ENCODE measurements around the gene SLC25A25.

The SLC25A25 gene

GRCh38 chr9:128118472-128118857, 50.4 kb downstream of the SLC25A25 start:
- no peak for DNase-seq (ENCODE audit: low read depth)
- no peak for TF ChIP-seq CTCF (IDR thresholded peaks at IDR 0.05; ENCODE audit: low read length, missing control alignments)
- no peak overlapping the region for H3K4me3 ChIP-seq (replicated peaks; ENCODE audit: low read depth, low read length)

- H3K4me3 ChIP-seq (replicated peaks; ENCODE audit: low read depth, low read length) = no peak overlapping the region
- TF ChIP-seq CTCF (IDR thresholded peaks at IDR 0.05; ENCODE audit: low read length, missing control alignments) = no peak
- no peak for DNase-seq (ENCODE audit: low read depth)
Observed at GRCh38 chr9:128118971-128119665, 51.1 kb downstream of the SLC25A25 start.

GRCh38 chr9:128120061-128120740, 52.2 kb downstream of the SLC25A25 start:
- no peak overlapping the region for H3K4me3 ChIP-seq (replicated peaks; ENCODE audit: low read depth, low read length)
- no peak for TF ChIP-seq CTCF (IDR thresholded peaks at IDR 0.05; ENCODE audit: low read length, missing control alignments)

GRCh38 chr9:128120741-128121465, 52.9 kb downstream of the SLC25A25 start:
- TF ChIP-seq CTCF (IDR thresholded peaks at IDR 0.05; ENCODE audit: low read length, missing control alignments) = no peak
- no peak overlapping the region for H3K4me3 ChIP-seq (replicated peaks; ENCODE audit: low read depth, low read length)
- DNase-seq (ENCODE audit: low read depth) = no peak

More at GRCh38 chr9:128120061-128120740, 52.2 kb downstream of the SLC25A25 start:
- DNase-seq (ENCODE audit: low read depth) = no peak

GRCh38 chr9:128121466-128121810, 53.4 kb downstream of the SLC25A25 start:
- H3K4me3 ChIP-seq (replicated peaks; ENCODE audit: low read depth, low read length) = no peak overlapping the region
- DNase-seq (ENCODE audit: low read depth) = no peak
- no peak for TF ChIP-seq CTCF (IDR thresholded peaks at IDR 0.05; ENCODE audit: low read length, missing control alignments)

- H3K4me3 ChIP-seq (replicated peaks; ENCODE audit: low read depth, low read length) = no peak overlapping the region
- no peak for DNase-seq (ENCODE audit: low read depth)
- no peak for TF ChIP-seq CTCF (IDR thresholded peaks at IDR 0.05; ENCODE audit: low read length, missing control alignments)
Observed at GRCh38 chr9:128121924-128122808, 54.1 kb downstream of the SLC25A25 start.

Measured in fibroblast of pulmonary artery (primary cell).